HCT116 (cell line): ENCODE measurements around the gene GPD2. TPM values are rescaled to one million over a fixed set of nuclear protein-coding genes. Genes with fewer than 3 reads are reported as not detected.

Source experiments
- ATAC-seq: fragments of 200-7000 bp; cut with Tn5 transposase; 2 replicates; pipeline ENCODE4 v1.9.1; 2020; ENCODE audit warnings: mild to moderate bottlenecking, moderate library complexity
- BruUV-seq: library from RNA; stranded (reverse); fragments of 400-500 nt; replicated peaks from 2 replicates; lab custom pipeline; 2021; lab: Mats Ljungman, UMichigan
- CTCF ChIA-PET: fragments of 300-600 bp; sonication (Branson Sonifier 250); formaldehyde crosslinking; loops from one replicate; lab custom pipeline; 2021; ENCODE audit warnings: antibody characterized with exemption; lab: Charles Lee
- POLR2A ChIA-PET: fragments of 300-600, 350-600 bp; sonication (Branson Sonifier 250); formaldehyde crosslinking; loops from one replicate; lab custom pipeline; 2021; ENCODE audit warnings: antibody characterized with exemption; lab: Charles Lee
- RAD21 ChIA-PET, 2 experiments: fragments of 300-600 bp; sonication (Branson Sonifier 250); formaldehyde crosslinking; loops; one replicate each; lab custom pipeline; 2023; ENCODE audit warnings: low total read pairs in 2 of 2; ENCODE audit not compliant: uncharacterized antibody in 2 of 2, unreplicated experiment in 2 of 2, low non-redundant PET in 1 of 2; lab: Charles Lee
- DNase-seq: peaks from one replicate; pipeline ENCODE4 v3.0.0-alpha.2; 2010; ENCODE audit warnings: low read depth, low spot score
- H2AFZ ChIP-seq: fragments of 200-600 bp; shearing (Covaris generic), sonication (generic); 2 replicates; pipeline ENCODE4 v1.6.1; 2017; ENCODE audit warnings: low read depth, mixed run types, mixed read lengths, antibody characterized with exemption, low read length; ENCODE audit not compliant: poor library complexity, severe bottlenecking
- H3K27ac ChIP-seq: 2 replicates; pipeline ENCODE4 v1.5.1; 2012; ENCODE audit warnings: low read depth, low read length
- H3K27me3 ChIP-seq: fragments of 200-600 bp; sonication (generic); 2 replicates; pipeline ENCODE4 v1.6.1; 2016; ENCODE audit warnings: mixed run types, low read length, mixed read lengths; ENCODE audit not compliant: insufficient read depth
- H3K36me3 ChIP-seq, 2 experiments: fragments of 200-500 bp in 1 of 2; fragments of 200-600 bp in 1 of 2; sonication (Bioruptor generic) in 1 of 2; sonication (generic) in 1 of 2; 2 replicates each; pipeline versions ENCODE4 v1.5.1 to v1.6.1; 2014 to 2016; ENCODE audit warnings: low read length in 2 of 2, inconsistent platforms in 1 of 2, mixed read lengths in 1 of 2, mixed run types in 1 of 2; ENCODE audit not compliant: insufficient read depth in 2 of 2, control insufficient read depth in 1 of 2
- H3K4me1 ChIP-seq, 2 experiments: fragments of 200-600 bp in 1 of 2; sonication (generic) in 1 of 2; 2 replicates each; pipeline versions ENCODE4 v1.5.1 to v1.6.1; 2012 to 2017; ENCODE audit warnings: low read length in 2 of 2, inconsistent platforms in 1 of 2, mild to moderate bottlenecking in 1 of 2, mixed read lengths in 1 of 2, mixed run types in 1 of 2, moderate library complexity in 1 of 2; ENCODE audit not compliant: insufficient read depth in 2 of 2, control insufficient read depth in 1 of 2
- H3K4me2 ChIP-seq: fragments of 200-600 bp; sonication (generic); 2 replicates; pipeline ENCODE4 v1.6.1; 2017; ENCODE audit warnings: mixed run types, low read length, mixed read lengths
- H3K4me3 ChIP-seq, 2 experiments: fragments of 200-600 bp in 1 of 2; sonication (generic) in 1 of 2; replicated peaks in 1 of 2; 2 replicates each; pipeline ENCODE4 v1.5.1; 2011 to 2016; ENCODE audit warnings: low read length in 2 of 2, control low read depth in 1 of 2, low read depth in 1 of 2, mild to moderate bottlenecking in 1 of 2, mixed read lengths in 1 of 2, mixed run types in 1 of 2
- H3K79me2 ChIP-seq: fragments of 200-600 bp; sonication (generic); 2 replicates; pipeline ENCODE4 v1.6.1; 2017; ENCODE audit warnings: mild to moderate bottlenecking, mixed run types, low read length, moderate library complexity, mixed read lengths; ENCODE audit not compliant: insufficient read depth
- H3K9ac ChIP-seq: fragments of 200-600 bp; sonication (generic); 2 replicates; pipeline ENCODE4 v1.6.1; 2016; ENCODE audit warnings: low read length, mixed read lengths
- H3K9me2 ChIP-seq: fragments of 200-600 bp; sonication (generic), shearing (Covaris generic); 2 replicates; pipeline ENCODE4 v1.6.1; 2017; ENCODE audit warnings: mixed run types, mild to moderate bottlenecking, moderate library complexity; ENCODE audit not compliant: insufficient read depth
- H3K9me3 ChIP-seq, 2 experiments: fragments of 200-500 bp in 1 of 2; fragments of 200-600 bp in 1 of 2; sonication (Bioruptor generic) in 1 of 2; sonication (generic) in 1 of 2; 2 replicates each; pipeline ENCODE4 v1.6.1; 2014 to 2017; ENCODE audit warnings: low read length in 2 of 2, mixed read lengths in 2 of 2, inconsistent platforms in 1 of 2, low read depth in 1 of 2, mild to moderate bottlenecking in 1 of 2, mixed run types in 1 of 2, moderate library complexity in 1 of 2; ENCODE audit not compliant: control insufficient read depth in 1 of 2, insufficient read depth in 1 of 2
- H4K20me1 ChIP-seq: fragments of 200-600 bp; sonication (generic), shearing (Covaris generic); 2 replicates; pipeline ENCODE4 v1.6.1; 2017; ENCODE audit warnings: mixed run types, mild to moderate bottlenecking, moderate library complexity; ENCODE audit not compliant: insufficient read depth
- CEBPB ChIP-seq: IDR thresholded peaks from 2 replicates; pipeline ENCODE4 v1.6.1; 2012; ENCODE audit warnings: low read depth
- EGR1 ChIP-seq: IDR thresholded peaks from 2 replicates; pipeline ENCODE4 v1.6.1; 2012; ENCODE audit warnings: low read depth
- EZH2 ChIP-seq: fragments of 200-600 bp; sonication (generic); IDR thresholded peaks from 2 replicates; pipeline ENCODE4 v1.6.1; 2017; ENCODE audit warnings: antibody characterized with exemption, mixed run types
- SIN3A ChIP-seq: IDR thresholded peaks from 2 replicates; pipeline ENCODE4 v1.6.1; 2012; ENCODE audit warnings: low read depth
- SRF ChIP-seq: IDR thresholded peaks from 2 replicates; pipeline ENCODE4 v1.6.1; 2012; ENCODE audit warnings: low read depth
- ZNF274 ChIP-seq: fragments of 200-500 bp; sonication (Bioruptor generic); IDR thresholded peaks from 2 replicates; pipeline ENCODE4 v1.6.1; 2014; ENCODE audit warnings: mild to moderate bottlenecking, low read depth, low read length, inconsistent platforms
- intact Hi-C: fragments of 100-400 bp; cut with micrococcal nuclease; formaldehyde crosslinking; loops from 2 replicates; pipeline ENCODE4 v1.10.0; 2022
- total RNA-seq: library from RNA; stranded (reverse); gene quantifications from one replicate; pipeline ENCODE4 v1.2.1, GENCODE V29; 2021; ENCODE audit not compliant: unreplicated experiment
- TF ChIP-seq, protein P1 (sequence below): IDR thresholded peaks from 2 replicates; pipeline ENCODE4 v1.6.1; 2012
- TF ChIP-seq, protein P2 (sequence below): IDR thresholded peaks from 2 replicates; pipeline ENCODE4 v1.6.1; 2012; ENCODE audit warnings: low read depth

Gene GPD2
- total RNA-seq, 1 experiment from 2014 or later, result 80.7 TPM

DNA sequence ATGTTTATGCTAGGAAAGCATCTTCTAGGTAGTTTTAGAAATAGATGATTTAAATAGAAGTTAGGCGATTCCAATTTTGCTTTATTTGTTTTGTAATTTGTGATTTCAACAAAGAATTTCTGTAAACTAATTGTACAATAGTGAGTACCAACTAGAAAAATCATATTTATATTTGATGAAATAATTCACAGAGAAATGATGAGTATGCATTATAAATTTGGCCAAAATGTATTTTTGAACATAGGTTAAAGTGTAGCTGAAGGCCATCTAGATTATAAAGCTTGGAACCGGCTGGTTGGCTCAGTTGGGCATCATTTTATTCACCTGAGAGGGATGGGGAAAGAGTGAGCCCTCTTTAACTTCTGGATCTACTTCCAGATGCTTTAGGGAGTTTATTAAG, 50.4 kb downstream of the GPD2 start:
- Histone ChIP-seq H4K20me1 (no peaks in the 10 kb centered on the region), H3K27me3 (no peaks in the 10 kb centered on the region), H3K4me3 (no peak overlapping the region), H3K4me1 (no peaks in the 10 kb centered on the region), H3K9me2 (no peaks in the 10 kb centered on the region), H3K4me2 (no peak overlapping the region), H3K36me3 (no peaks in the 10 kb centered on the region), H3K9me3 (no peaks in the 10 kb centered on the region), H3K9ac (no peak overlapping the region), H3K27ac (no peak overlapping the region), H2AFZ (no peak overlapping the region), H3K79me2 (peaks cover 33% of the 10 kb centered on the region)
- CTCF ChIA-PET, result no interaction called here
- no peak for DNase-seq
- no peak for ATAC-seq
- POLR2A ChIA-PET, result interaction anchor here (0.6 kb wide), 1 partner anchor 80 kb away, joined by 3 read pairs; no protein-coding TSS in a partner anchor
- intact Hi-C loops, result no loop called here
- BruUV-seq, result no TSS peak
- RAD21 ChIA-PET, result no interaction called here
- TF ChIP-seq EZH2, result no peak
- no peak for TF ChIP-seq SRF
- TF ChIP-seq ZNF274, result no peak
- no peak for TF ChIP-seq SIN3A
- TF ChIP-seq EGR1, result no peak
- TF ChIP-seq, protein P1, sequence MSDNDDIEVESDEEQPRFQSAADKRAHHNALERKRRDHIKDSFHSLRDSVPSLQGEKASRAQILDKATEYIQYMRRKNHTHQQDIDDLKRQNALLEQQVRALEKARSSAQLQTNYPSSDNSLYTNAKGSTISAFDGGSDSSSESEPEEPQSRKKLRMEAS, result no peak
- no peak for TF ChIP-seq CEBPB
- TF ChIP-seq, protein P2, sequence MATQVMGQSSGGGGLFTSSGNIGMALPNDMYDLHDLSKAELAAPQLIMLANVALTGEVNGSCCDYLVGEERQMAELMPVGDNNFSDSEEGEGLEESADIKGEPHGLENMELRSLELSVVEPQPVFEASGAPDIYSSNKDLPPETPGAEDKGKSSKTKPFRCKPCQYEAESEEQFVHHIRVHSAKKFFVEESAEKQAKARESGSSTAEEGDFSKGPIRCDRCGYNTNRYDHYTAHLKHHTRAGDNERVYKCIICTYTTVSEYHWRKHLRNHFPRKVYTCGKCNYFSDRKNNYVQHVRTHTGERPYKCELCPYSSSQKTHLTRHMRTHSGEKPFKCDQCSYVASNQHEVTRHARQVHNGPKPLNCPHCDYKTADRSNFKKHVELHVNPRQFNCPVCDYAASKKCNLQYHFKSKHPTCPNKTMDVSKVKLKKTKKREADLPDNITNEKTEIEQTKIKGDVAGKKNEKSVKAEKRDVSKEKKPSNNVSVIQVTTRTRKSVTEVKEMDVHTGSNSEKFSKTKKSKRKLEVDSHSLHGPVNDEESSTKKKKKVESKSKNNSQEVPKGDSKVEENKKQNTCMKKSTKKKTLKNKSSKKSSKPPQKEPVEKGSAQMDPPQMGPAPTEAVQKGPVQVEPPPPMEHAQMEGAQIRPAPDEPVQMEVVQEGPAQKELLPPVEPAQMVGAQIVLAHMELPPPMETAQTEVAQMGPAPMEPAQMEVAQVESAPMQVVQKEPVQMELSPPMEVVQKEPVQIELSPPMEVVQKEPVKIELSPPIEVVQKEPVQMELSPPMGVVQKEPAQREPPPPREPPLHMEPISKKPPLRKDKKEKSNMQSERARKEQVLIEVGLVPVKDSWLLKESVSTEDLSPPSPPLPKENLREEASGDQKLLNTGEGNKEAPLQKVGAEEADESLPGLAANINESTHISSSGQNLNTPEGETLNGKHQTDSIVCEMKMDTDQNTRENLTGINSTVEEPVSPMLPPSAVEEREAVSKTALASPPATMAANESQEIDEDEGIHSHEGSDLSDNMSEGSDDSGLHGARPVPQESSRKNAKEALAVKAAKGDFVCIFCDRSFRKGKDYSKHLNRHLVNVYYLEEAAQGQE, result no peak
- TF ChIP-seq, all 23 proteins: peak for 0
